ENCODE measurements around the gene CD27.
"Not testable (repeated sequence)": the region's sequence is repeated elsewhere in the genome, so short reads cannot be mapped to it uniquely, and the experiment has no call there.

CD27 gene

DNA sequence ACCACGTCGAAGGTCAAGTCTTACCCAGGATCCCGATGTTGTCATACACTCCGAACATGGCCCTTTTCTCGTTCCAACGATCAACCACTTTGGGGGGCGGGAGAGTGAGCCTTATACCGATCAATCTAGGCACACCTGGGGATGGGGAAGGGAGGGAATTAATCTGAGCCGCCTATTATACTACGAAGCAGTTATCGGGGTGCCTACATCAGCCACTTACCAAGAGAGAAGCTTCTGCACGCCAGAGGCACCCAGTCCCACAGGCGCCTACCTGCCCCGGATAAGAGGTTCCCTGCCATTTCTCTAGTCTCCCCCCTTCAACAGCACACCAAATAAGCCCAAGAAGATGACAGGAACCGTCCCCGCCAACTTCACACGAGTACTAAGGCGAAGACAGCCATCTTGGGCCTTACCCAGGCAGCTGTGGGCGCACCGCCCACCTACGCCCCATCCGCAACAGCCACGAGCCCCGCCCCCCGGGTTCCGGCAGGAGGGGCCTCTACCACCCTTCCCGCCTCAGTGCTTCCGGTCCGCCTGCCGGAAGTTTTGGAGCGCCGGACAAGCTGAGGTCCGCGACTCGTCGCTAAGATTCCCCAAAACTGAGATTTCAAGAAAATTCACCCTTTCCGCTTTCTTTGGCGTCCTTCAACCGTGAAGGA is 48.2 kb downstream of the CD27 start, which contains the start of gene MRPL51:
MRPL51 (minus strand) TSS at position 425 of the 659 bp plus-strand sequence; CDS start at position 299, 126 bp downstream.
- peak; percentile 95 for DNase-seq

DNA sequence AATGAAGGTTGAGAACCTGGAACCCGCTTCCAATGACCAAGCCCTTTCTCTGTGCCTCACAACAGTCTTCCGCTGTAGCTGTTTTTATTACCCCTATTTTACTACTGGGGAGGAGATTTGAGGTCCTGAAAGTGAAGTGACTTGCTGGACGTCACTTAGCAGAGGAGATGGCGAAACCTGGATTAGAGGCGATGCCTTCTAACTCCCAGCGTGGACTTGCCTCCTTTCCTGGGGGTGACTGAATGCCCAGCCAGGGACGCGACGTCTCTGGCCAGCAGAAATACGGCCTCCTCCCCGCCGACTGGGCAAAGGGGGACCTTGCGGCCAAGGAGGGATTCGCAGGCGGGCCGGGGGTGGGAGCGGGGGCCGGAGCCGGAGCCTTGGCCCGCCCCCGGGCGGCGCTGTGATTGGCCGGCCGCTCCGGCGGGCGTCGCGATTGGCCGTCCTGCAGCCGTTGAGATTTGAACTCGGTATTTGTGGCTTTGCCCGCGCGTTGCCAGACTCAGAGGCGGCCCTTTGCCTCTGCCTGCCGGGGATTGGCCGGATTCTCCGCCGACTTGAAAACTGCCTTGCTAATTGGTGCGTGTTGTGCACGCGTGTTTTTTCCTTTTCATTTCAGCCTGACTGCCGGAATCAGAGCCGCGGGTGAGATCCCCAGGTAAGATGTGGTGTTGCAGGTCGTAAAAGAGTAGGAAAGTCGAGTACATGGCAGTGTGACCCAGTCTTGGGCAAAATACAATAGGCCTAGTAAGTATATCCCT is 48.9 kb downstream of the CD27 start, which contains the start of gene NCAPD2:
NCAPD2 (plus strand) TSS at position 606 of the 761 bp plus-strand sequence. CDS start 997 bp downstream, outside the sequence.
- peak; percentile 97 for DNase-seq

DNA sequence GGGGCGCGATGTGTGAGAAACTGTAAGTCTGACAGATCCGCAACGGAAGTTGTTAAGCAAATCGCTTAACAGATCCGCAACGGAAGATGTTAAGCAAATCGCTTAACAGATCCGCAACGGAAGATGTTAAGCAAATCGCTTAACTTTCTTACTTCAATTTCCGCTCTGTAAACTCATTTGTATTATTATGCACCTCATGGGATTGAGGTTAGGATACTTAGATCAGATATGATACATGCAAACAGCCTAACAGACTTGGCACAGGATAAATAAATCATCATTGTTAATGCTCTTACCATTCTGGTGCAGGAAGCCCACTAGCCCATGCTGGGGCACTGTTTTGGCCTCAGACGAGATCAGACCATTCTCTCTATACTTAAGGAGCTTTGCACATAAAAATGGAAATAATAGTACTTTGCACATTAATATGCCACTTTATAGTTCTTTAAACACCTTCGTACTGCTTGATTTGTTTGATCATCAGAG is 49.5 kb downstream of the CD27 start:
- DNase-seq = no peak

DNA sequence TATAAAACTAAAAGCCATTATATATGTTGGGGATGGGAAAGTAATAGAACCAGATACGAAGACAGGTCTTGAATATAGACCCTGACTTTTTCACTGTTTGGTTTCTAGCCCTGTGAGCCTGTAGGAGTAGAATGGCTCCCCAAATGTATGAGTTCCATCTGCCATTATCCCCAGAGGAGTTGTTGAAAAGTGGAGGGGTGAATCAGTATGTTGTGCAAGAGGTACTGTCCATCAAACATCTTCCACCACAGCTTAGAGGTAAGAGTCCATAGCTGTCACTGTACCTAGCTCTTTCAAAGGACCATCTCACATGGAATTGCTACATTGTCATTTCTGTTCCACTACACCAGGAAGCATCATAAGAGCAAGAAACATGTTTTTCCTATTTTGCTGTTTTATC is 50.2 kb downstream of the CD27 start:
- no peak for DNase-seq

DNA sequence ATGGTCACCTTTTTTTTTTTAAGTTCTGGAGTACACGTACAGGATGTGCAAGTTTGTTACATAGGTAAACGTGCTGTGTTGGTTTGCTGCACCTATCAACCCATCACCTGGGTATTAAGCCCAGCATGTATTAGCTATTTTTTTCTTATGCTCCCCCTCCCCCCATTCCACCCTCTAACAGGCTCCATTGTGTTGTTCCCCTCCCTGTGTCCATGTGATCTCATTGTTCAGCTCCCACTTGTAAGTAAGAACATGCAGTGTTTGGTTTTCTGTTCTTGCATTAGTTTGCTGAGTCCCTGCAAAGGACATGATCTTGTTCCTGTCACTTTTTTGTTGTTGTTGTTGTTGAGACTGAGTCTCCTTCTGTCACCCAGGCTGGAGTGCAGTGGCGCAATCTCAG is 52.5 kb downstream of the CD27 start:
- not testable (repeated sequence) for DNase-seq

DNA sequence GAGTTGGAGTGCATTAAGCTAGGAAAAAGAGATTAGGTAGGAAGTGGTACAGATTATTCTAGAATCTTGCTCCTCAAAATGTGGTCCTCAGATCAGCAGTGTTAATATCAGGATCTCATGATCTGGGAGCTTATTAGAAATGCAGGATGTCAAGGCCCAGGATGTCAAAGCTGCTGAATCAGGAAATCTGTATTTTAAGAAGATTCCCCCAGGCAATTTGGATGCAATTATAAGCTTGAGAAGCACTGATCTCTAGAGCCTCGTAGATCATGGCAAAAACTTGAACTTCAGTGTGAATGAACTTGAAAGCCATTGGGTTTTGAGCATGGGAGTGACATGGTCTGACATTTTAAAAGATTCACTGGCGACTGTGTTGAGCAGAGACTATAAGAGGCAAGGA is 55.7 kb downstream of the CD27 start:
- no peak for DNase-seq
